ENCODE data around the gene ZNF597. TPM values are rescaled to one million over a fixed set of nuclear protein-coding genes. Genes with fewer than 3 reads are reported as not detected.

The ZNF597 gene
- polyA plus RNA-seq, 12 donors = 2.0 to 3.1 (median 2.4) TPM; not detected in 2

- DNase-seq = no peak
These were observed 15.1 kb upstream of the ZNF597 start for GRCh38 chr16:3458278-3458851.

- peak; percentile 90 for DNase-seq
These were observed 14.3 kb upstream of the ZNF597 start for GRCh38 chr16:3457434-3458252.

GRCh38 chr16:3454631-3455147, 11.4 kb upstream of the ZNF597 start:
- no peak for DNase-seq

- no peak for DNase-seq
These were observed 10.8 kb upstream of the ZNF597 start for GRCh38 chr16:3454093-3454492.

- no peak for DNase-seq
These were observed 706 bp upstream of the ZNF597 start for GRCh38 chr16:3444032-3444388.

GRCh38 chr16:3439637-3440036, 3.7 kb downstream of the ZNF597 start:
- no peak for DNase-seq

- no peak for DNase-seq
These were observed 8.9 kb downstream of the ZNF597 start for GRCh38 chr16:3434373-3434772.

- DNase-seq = no peak
These were observed 11.5 kb downstream of the ZNF597 start for GRCh38 chr16:3431779-3432219.

- DNase-seq = no peak
These were observed 29.4 kb downstream of the ZNF597 start for GRCh38 chr16:3413730-3414379.

- DNase-seq = no peak
These were observed 34.6 kb downstream of the ZNF597 start for GRCh38 chr16:3408561-3409197.

- DNase-seq = peak; percentile 5
These were observed 41.4 kb downstream of the ZNF597 start for GRCh38 chr16:3401719-3402397.

GRCh38 chr16:3400779-3401688, 42.3 kb downstream of the ZNF597 start, which contains the start of the genes ZNF174 and ZSCAN32:
Gene ZNF174 (plus strand): TSS chr16:3401215. CDS start chr16:3402005, 790 bp downstream.
Gene ZSCAN32 (minus strand): TSS chr16:3401004. CDS start chr16:3397557, 3,447 bp downstream.
- DNase-seq = peak; percentile 99

- DNase-seq = no peak
These were observed 42.9 kb downstream of the ZNF597 start for GRCh38 chr16:3400446-3400778.

GRCh38 chr16:3389663-3390338, 53.5 kb downstream of the ZNF597 start:
- no peak for DNase-seq

- DNase-seq = no peak
These were observed 55.0 kb downstream of the ZNF597 start for GRCh38 chr16:3388325-3388724.

GRCh38 chr16:3383045-3383448, 60.3 kb downstream of the ZNF597 start:
- DNase-seq = no peak

Data from muscle of arm (tissue), 12 donors.